ENCODE results near the gene NFYC. TPM values are rescaled to one million over a fixed set of nuclear protein-coding genes. Genes with fewer than 3 reads are reported as not detected.
A peak's percentile ranks its signal among the peaks of the same experiment; 100 is the strongest.
"Not testable (repeated sequence)": the region's sequence is repeated elsewhere in the genome, so short reads cannot be mapped to it uniquely, and the experiment has no call there.

The NFYC gene
- total RNA-seq, 6 experiments from 2014 or later = 31.0 to 48.1 (median 43.8) TPM

DNA sequence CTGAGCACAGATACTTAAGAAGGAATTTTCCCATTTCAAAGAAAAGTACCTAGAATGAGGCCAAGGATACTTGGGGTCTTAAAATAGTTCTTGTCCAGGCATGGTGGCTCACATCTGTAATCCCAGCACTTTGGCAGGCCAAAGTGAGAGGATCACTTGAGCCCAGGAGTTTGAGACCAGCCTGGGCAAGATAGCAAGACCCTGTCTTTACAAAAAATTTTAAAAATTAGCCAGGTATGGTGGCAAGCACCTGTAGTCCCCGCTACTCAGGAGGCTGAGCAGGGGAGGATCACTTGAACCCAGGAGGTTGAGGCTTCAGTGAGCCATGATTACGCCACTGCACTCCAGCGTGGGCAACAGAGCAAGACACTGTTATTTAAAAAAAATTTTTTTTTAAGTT lies 29.0 kb downstream of the NFYC start:
- H3K4me1 Mint-ChIP-seq (ENCODE audit: low read depth) = peaks cover 29% of the 10 kb centered on the region

DNA sequence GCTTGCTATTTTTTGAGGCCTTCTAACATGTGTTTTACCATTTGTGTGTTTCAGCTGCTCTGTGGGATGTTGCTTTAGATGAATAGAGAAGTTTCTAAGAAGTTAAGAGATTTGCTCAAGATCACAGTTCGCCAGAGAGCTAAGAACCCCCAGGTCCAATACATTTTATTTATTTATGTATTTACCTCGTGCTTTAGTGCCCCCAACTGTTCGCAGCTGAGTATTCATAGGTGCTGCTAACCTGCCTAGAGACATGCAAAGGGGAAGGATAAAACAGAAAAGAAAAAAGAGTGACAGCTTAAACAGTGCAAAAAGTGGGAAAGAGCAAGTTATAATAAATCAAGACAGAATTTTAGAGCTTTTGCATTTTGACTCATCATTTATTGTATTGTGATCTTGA lies 31.1 kb downstream of the NFYC start:
- Mint-ChIP-seq H3K27ac (no peak overlapping the region), H3K27me3 (ENCODE audit: insufficient read depth) (no peaks in the 10 kb centered on the region), H3K4me3 (no peak overlapping the region)

More for the DNA sequence above, 29.0 kb downstream of the NFYC start:
- H3K9me3 Mint-ChIP-seq = no peaks in the 10 kb centered on the region
- no peak overlapping the region for H3K4me3 Mint-ChIP-seq
- H3K27ac Mint-ChIP-seq = no peak overlapping the region
- TF ChIP-seq, protein P1, sequence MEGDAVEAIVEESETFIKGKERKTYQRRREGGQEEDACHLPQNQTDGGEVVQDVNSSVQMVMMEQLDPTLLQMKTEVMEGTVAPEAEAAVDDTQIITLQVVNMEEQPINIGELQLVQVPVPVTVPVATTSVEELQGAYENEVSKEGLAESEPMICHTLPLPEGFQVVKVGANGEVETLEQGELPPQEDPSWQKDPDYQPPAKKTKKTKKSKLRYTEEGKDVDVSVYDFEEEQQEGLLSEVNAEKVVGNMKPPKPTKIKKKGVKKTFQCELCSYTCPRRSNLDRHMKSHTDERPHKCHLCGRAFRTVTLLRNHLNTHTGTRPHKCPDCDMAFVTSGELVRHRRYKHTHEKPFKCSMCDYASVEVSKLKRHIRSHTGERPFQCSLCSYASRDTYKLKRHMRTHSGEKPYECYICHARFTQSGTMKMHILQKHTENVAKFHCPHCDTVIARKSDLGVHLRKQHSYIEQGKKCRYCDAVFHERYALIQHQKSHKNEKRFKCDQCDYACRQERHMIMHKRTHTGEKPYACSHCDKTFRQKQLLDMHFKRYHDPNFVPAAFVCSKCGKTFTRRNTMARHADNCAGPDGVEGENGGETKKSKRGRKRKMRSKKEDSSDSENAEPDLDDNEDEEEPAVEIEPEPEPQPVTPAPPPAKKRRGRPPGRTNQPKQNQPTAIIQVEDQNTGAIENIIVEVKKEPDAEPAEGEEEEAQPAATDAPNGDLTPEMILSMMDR (IDR thresholded peaks at IDR 0.05) = no peak
- DNase-seq = no peak
- H3K27me3 Mint-ChIP-seq (ENCODE audit: insufficient read depth) = no peaks in the 10 kb centered on the region
- peaks cover 9% of the 10 kb centered on the region for H3K36me3 Mint-ChIP-seq (ENCODE audit: low read depth)

DNA sequence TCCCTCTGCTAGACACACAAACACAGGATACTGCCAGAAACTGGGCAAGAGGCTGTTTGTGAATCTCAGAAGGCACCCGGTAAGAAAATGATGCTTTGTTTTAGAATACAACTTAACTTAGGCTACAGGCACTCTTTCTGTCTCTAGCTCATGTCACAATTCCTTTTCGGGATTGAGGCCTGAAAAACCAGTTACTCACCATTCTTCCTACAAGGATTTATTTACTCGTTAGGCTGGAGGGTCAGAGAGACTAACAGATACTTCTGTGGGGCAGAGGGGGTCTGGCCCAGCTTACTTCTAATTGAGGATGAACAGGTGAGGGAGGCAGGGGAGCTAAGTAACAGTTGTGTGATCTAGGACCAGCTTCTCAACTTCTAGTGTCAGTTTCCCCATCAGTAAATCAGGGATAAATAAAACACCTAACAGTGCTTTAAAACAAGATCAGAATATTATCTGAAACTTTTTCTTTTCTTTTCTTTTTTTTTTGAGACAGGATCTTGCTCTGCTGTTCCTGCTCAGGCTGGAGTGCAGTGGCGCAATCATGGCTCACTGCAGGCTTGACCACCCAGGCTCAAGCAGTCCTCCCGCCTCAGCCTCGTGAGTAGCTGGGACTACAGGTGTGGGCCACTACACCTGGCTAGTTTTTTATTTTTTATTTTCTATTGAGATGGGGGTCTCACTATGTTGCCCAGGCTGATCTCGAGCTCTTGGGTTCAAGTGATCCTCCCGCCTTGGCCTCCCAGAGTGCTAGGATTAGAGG lies 31.9 kb downstream of the NFYC start:
- no peak overlapping the region for H3K27ac Mint-ChIP-seq
- H3K9me3 Mint-ChIP-seq = no peaks in the 10 kb centered on the region
- no peak for DNase-seq
- no peaks in the 10 kb centered on the region for H3K27me3 Mint-ChIP-seq (ENCODE audit: insufficient read depth)
- H3K36me3 Mint-ChIP-seq (ENCODE audit: low read depth) = peaks cover 5% of the 10 kb centered on the region; the same call in 1 of the 2 replicates
- TF ChIP-seq, protein P1 (IDR thresholded peaks at IDR 0.05) = no peak
- peaks cover 32% of the 10 kb centered on the region for H3K4me1 Mint-ChIP-seq (ENCODE audit: low read depth)
- no peak overlapping the region for H3K4me3 Mint-ChIP-seq

More for the DNA sequence above, 31.1 kb downstream of the NFYC start:
- peaks cover 32% of the 10 kb centered on the region for H3K4me1 Mint-ChIP-seq (ENCODE audit: low read depth)
- TF ChIP-seq, protein P1 (IDR thresholded peaks at IDR 0.05) = no peak
- H3K9me3 Mint-ChIP-seq = no peaks in the 10 kb centered on the region
- no peak for DNase-seq
- H3K36me3 Mint-ChIP-seq (ENCODE audit: low read depth) = peaks cover 4% of the 10 kb centered on the region; the same call in 1 of the 2 replicates

DNA sequence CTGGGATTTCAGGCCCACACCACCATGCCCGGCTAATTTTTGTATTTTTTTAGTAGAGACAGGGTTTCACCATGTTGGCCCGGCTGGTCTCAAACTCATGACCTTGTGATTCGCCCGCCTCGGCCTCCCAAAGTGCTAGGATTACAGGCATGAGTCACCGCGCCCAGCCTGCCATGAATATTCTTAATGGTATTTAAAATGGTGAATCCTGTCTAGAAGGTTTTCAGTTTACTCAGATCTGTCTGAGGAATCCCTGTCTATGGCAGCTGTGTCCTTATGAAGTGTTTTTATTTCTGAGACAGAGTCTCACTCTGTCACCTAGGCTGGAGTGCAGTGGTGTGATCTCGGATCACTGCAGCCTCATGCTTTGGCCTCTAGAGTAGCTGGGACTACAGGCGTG lies 36.2 kb downstream of the NFYC start:
- Mint-ChIP-seq H3K27ac (peak overlapping the region; percentile 75), H3K36me3 (ENCODE audit: low read depth) (peaks cover 20% of the 10 kb centered on the region), H3K4me1 (ENCODE audit: low read depth) (peaks cover 45% of the 10 kb centered on the region)
- H3K27me3 Mint-ChIP-seq (ENCODE audit: insufficient read depth); H3K9me3 Mint-ChIP-seq; H3K4me3 Mint-ChIP-seq: not testable (repeated sequence)
- DNase-seq = peak; percentile 76

DNA sequence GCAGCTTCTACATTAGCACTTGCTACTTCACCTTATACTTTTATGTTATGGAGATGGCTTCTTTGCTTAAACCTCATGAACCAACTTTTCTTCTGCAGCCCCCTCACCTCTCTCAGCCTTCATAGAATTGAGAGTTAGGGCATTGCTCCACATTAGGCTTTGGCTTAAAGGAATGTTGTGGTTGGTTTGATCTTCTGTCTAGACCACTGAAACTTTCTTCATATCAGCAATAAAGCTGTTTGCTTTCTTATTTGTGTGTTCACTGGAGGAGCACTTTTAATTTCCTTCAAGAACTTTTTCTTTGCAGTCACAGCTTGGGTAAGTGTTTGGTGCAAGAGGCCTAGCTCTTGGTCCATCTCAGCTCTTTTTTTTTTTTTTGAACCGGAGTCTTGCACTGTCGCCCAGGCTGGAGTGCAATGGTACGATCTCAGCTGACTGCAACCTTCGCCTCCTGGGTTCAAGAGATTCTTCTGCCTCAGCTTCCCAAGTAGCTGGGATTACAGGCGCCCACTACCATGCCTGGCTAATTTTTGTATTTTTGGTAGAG lies 37.9 kb downstream of the NFYC start:
- DNase-seq; H3K27me3 Mint-ChIP-seq (ENCODE audit: insufficient read depth); H3K27ac Mint-ChIP-seq; H3K9me3 Mint-ChIP-seq; H3K4me3 Mint-ChIP-seq: not testable (repeated sequence)
- peaks cover 41% of the 10 kb centered on the region for H3K4me1 Mint-ChIP-seq (ENCODE audit: low read depth)
- peaks cover 26% of the 10 kb centered on the region for H3K36me3 Mint-ChIP-seq (ENCODE audit: low read depth)

DNA sequence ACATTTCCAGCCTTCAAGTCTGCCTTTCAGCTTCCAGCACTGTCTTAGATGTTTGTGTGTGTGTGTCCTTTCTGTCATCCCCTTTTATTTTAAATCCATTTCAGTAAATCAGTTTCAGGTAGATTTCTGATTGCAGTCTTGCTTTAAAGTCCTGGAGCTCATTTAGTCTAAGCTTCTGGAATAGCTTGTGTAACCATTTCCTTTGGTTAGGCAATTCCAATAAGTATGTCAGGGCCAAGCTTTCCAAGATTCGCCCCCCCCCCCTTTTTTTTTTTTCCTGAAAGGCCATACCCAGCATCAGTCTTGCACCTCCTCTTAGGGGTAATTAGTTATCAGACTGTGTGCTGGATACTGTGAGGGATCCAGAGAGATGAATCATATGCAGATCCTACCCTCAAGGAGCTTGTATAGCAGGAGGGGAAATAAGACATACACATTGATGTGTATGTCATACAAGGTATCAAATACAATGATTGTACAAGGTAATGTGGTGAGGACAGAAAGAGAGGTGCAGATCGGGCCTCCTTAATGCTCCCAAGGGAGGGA lies 41.3 kb downstream of the NFYC start:
- TF ChIP-seq, protein P1 (IDR thresholded peaks at IDR 0.05) = no peak
- no peak for DNase-seq
- H3K27ac Mint-ChIP-seq = no peak overlapping the region

More for the DNA sequence above, 41.3 kb downstream of the NFYC start:
- Mint-ChIP-seq H3K27me3 (ENCODE audit: insufficient read depth) (no peaks in the 10 kb centered on the region), H3K9me3 (no peaks in the 10 kb centered on the region), H3K4me1 (ENCODE audit: low read depth) (peaks cover 36% of the 10 kb centered on the region), H3K4me3 (no peak overlapping the region), H3K36me3 (ENCODE audit: low read depth) (peaks cover 32% of the 10 kb centered on the region)
